ENCODE data around the gene CPA5.

The CPA5 gene

GRCh38 chr7:130299866-130300265 lies 44.8 kb upstream of the CPA5 start:
- TF ChIP-seq CTCF (IDR thresholded peaks at IDR 0.05): no peak
- intact Hi-C loops (cut with DNase I; ENCODE audit: low total_unique reads): loop anchor here (5.0 kb wide), 1 partner anchor 142 kb away; the partner anchor contains the start of gene CEP41
- H3K4me3 ChIP-seq: no peak overlapping the region
- H3K36me3 ChIP-seq: no peaks in the 10 kb centered on the region
- peaks cover 0 to 4% (median 0%) of the 10 kb centered on the region in 4 donors for H3K4me1 ChIP-seq
- no peaks in the 10 kb centered on the region for H3K9me3 ChIP-seq
- DNase-seq: no peak
- no peak overlapping the region for H3K27ac ChIP-seq
- no peaks in the 10 kb centered on the region for H3K27me3 ChIP-seq

- intact Hi-C loops (cut with DNase I; ENCODE audit: low total_unique reads): no loop called here
- DNase-seq: no peak
- Histone ChIP-seq H3K9me3 (no peaks in the 10 kb centered on the region), H3K36me3 (no peaks in the 10 kb centered on the region), H3K4me3 (no peak overlapping the region), H3K27me3 (no peaks in the 10 kb centered on the region), H3K27ac (no peak overlapping the region), H3K4me1 (peaks cover 0 to 4% (median 0%) of the 10 kb centered on the region in 4 donors)
- no peak for TF ChIP-seq CTCF (IDR thresholded peaks at IDR 0.05)
These were observed 43.1 kb upstream of the CPA5 start for GRCh38 chr7:130301501-130302020.

- Histone ChIP-seq H3K4me3 (no peak overlapping the region), H3K9me3 (no peaks in the 10 kb centered on the region), H3K36me3 (no peaks in the 10 kb centered on the region), H3K27me3 (no peaks in the 10 kb centered on the region), H3K27ac (no peak overlapping the region), H3K4me1 (peaks cover 0 to 4% (median 0%) of the 10 kb centered on the region in 4 donors)
- no peak for DNase-seq
- no peak for TF ChIP-seq CTCF (IDR thresholded peaks at IDR 0.05)
- intact Hi-C loops (cut with DNase I; ENCODE audit: low total_unique reads): no loop called here
These were observed 42.0 kb upstream of the CPA5 start for GRCh38 chr7:130302649-130303048.

GRCh38 chr7:130303127-130303526 lies 41.5 kb upstream of the CPA5 start:
- Histone ChIP-seq H3K27me3 (no peaks in the 10 kb centered on the region), H3K27ac (no peak overlapping the region), H3K4me3 (no peak overlapping the region), H3K4me1 (peaks cover 0 to 4% (median 0%) of the 10 kb centered on the region in 4 donors), H3K9me3 (no peaks in the 10 kb centered on the region), H3K36me3 (no peaks in the 10 kb centered on the region)
- intact Hi-C loops (cut with DNase I; ENCODE audit: low total_unique reads): no loop called here
- no peak for DNase-seq
- no peak for TF ChIP-seq CTCF (IDR thresholded peaks at IDR 0.05)

GRCh38 chr7:130303551-130303950 lies 41.1 kb upstream of the CPA5 start:
- intact Hi-C loops (cut with DNase I; ENCODE audit: low total_unique reads): no loop called here
- H3K27ac ChIP-seq: no peak overlapping the region
- no peak for TF ChIP-seq CTCF (IDR thresholded peaks at IDR 0.05)

GRCh38 chr7:130303982-130304381 lies 40.6 kb upstream of the CPA5 start:
- no peaks in the 10 kb centered on the region for H3K9me3 ChIP-seq
- intact Hi-C loops (cut with DNase I; ENCODE audit: low total_unique reads): no loop called here
- H3K27me3 ChIP-seq: no peaks in the 10 kb centered on the region
- H3K4me3 ChIP-seq: no peak overlapping the region
- TF ChIP-seq CTCF (IDR thresholded peaks at IDR 0.05): no peak
- no peak for DNase-seq
- H3K4me1 ChIP-seq: peaks cover 0 to 4% (median 0%) of the 10 kb centered on the region in 4 donors
- no peaks in the 10 kb centered on the region for H3K36me3 ChIP-seq
- no peak overlapping the region for H3K27ac ChIP-seq

More at GRCh38 chr7:130303551-130303950, 41.1 kb upstream of the CPA5 start:
- H3K9me3 ChIP-seq: no peaks in the 10 kb centered on the region
- H3K36me3 ChIP-seq: no peaks in the 10 kb centered on the region
- peaks cover 0 to 4% (median 0%) of the 10 kb centered on the region in 4 donors for H3K4me1 ChIP-seq
- no peak overlapping the region for H3K4me3 ChIP-seq
- no peak for DNase-seq
- no peaks in the 10 kb centered on the region for H3K27me3 ChIP-seq
